ENCODE data around the gene KDM4C. TPM values are rescaled to one million over a fixed set of nuclear protein-coding genes. Genes with fewer than 3 reads are reported as not detected.

KDM4C gene
- total RNA-seq, 1 donor from 2014 or later: 63.5 TPM

- no peaks in the 10 kb centered on the region for H3K27me3 Mint-ChIP-seq (ENCODE audit: unreplicated experiment)
- H3K36me3 Mint-ChIP-seq (ENCODE audit: unreplicated experiment): peaks cover 4% of the 10 kb centered on the region
- no peak overlapping the region for H3K27ac Mint-ChIP-seq (ENCODE audit: unreplicated experiment)
- no peaks in the 10 kb centered on the region for H3K9me3 Mint-ChIP-seq (ENCODE audit: unreplicated experiment)
- DNase-seq: no peak
- H3K4me3 Mint-ChIP-seq (ENCODE audit: unreplicated experiment): no peak overlapping the region
- H3K4me1 Mint-ChIP-seq (ENCODE audit: low read depth, unreplicated experiment): no peaks in the 10 kb centered on the region
- TF ChIP-seq CTCF (IDR thresholded peaks at IDR 0.05; ENCODE audit: partially characterized antibody, unreplicated experiment): no peak
Observed at GRCh38 chr9:6999794-7000193, 242.0 kb downstream of the KDM4C start.

- no peaks in the 10 kb centered on the region for H3K4me1 Mint-ChIP-seq (ENCODE audit: low read depth, unreplicated experiment)
- no peak for TF ChIP-seq CTCF (IDR thresholded peaks at IDR 0.05; ENCODE audit: partially characterized antibody, unreplicated experiment)
- H3K4me3 Mint-ChIP-seq (ENCODE audit: unreplicated experiment): no peak overlapping the region
- H3K9me3 Mint-ChIP-seq (ENCODE audit: unreplicated experiment): no peaks in the 10 kb centered on the region
- peaks cover 4% of the 10 kb centered on the region for H3K36me3 Mint-ChIP-seq (ENCODE audit: unreplicated experiment)
- no peak overlapping the region for H3K27ac Mint-ChIP-seq (ENCODE audit: unreplicated experiment)
- DNase-seq: no peak
- no peaks in the 10 kb centered on the region for H3K27me3 Mint-ChIP-seq (ENCODE audit: unreplicated experiment)
Observed at GRCh38 chr9:7001571-7001970, 243.8 kb downstream of the KDM4C start.

GRCh38 chr9:7003861-7004260, 246.1 kb downstream of the KDM4C start:
- no peak overlapping the region for H3K27ac Mint-ChIP-seq (ENCODE audit: unreplicated experiment)
- DNase-seq: no peak
- H3K9me3 Mint-ChIP-seq (ENCODE audit: unreplicated experiment): no peaks in the 10 kb centered on the region
- no peaks in the 10 kb centered on the region for H3K27me3 Mint-ChIP-seq (ENCODE audit: unreplicated experiment)
- no peak for TF ChIP-seq CTCF (IDR thresholded peaks at IDR 0.05; ENCODE audit: partially characterized antibody, unreplicated experiment)
- H3K4me1 Mint-ChIP-seq (ENCODE audit: low read depth, unreplicated experiment): no peaks in the 10 kb centered on the region
- no peak overlapping the region for H3K4me3 Mint-ChIP-seq (ENCODE audit: unreplicated experiment)
- peaks cover 9% of the 10 kb centered on the region for H3K36me3 Mint-ChIP-seq (ENCODE audit: unreplicated experiment)

GRCh38 chr9:7006417-7006816, 248.6 kb downstream of the KDM4C start:
- no peaks in the 10 kb centered on the region for H3K4me1 Mint-ChIP-seq (ENCODE audit: low read depth, unreplicated experiment)

GRCh38 chr9:7008411-7008810, 250.6 kb downstream of the KDM4C start:
- no peak for TF ChIP-seq CTCF (IDR thresholded peaks at IDR 0.05; ENCODE audit: partially characterized antibody, unreplicated experiment)
- H3K9me3 Mint-ChIP-seq (ENCODE audit: unreplicated experiment): no peaks in the 10 kb centered on the region
- H3K36me3 Mint-ChIP-seq (ENCODE audit: unreplicated experiment): peaks cover 10% of the 10 kb centered on the region
- no peak overlapping the region for H3K4me3 Mint-ChIP-seq (ENCODE audit: unreplicated experiment)
- no peak overlapping the region for H3K27ac Mint-ChIP-seq (ENCODE audit: unreplicated experiment)
- no peak for DNase-seq
- H3K4me1 Mint-ChIP-seq (ENCODE audit: low read depth, unreplicated experiment): no peaks in the 10 kb centered on the region
- H3K27me3 Mint-ChIP-seq (ENCODE audit: unreplicated experiment): no peaks in the 10 kb centered on the region

More at GRCh38 chr9:7006417-7006816, 248.6 kb downstream of the KDM4C start:
- TF ChIP-seq CTCF (IDR thresholded peaks at IDR 0.05; ENCODE audit: partially characterized antibody, unreplicated experiment): no peak
- Mint-ChIP-seq H3K9me3 (ENCODE audit: unreplicated experiment) (no peaks in the 10 kb centered on the region), H3K36me3 (ENCODE audit: unreplicated experiment) (peaks cover 12% of the 10 kb centered on the region), H3K4me3 (ENCODE audit: unreplicated experiment) (no peak overlapping the region), H3K27me3 (ENCODE audit: unreplicated experiment) (no peaks in the 10 kb centered on the region), H3K27ac (ENCODE audit: unreplicated experiment) (no peak overlapping the region)
- DNase-seq: no peak
